C4-2B (cell line): Measurements from ENCODE around the gene NOTCH4.

Experiments used
- ZFX ChIP-seq: fragments of 450-650 bp; IDR thresholded peaks from 2 replicates; pipeline ENCODE4 v1.6.1; 2017
- TF ChIP-seq, protein P1 (sequence below): fragments of 450-650 bp; conservative IDR thresholded peaks from 2 replicates; pipeline ENCODE4 v1.5.1; 2017; ENCODE audit warnings: mild to moderate bottlenecking

DNA sequence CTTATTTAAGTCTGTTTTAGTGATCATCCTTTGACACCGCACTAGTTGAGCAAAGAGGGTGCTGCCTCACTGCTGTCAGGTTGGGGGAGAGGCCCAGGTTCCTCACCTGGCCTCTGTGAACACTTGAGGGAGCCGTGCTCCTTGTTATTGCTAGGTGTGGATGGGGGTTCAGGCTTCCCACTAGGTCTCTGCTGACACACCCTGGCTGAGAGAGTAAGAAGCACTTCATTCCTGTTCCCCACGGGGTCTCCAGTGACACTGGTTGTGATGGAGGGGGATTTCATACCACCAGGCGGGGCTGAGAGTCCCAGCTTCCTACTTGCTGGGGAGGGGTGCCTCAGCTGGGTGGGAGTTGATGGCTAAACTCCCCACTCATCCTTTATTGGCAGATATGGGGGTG lies 11.1 kb upstream of the NOTCH4 start:
- TF ChIP-seq, protein P1, sequence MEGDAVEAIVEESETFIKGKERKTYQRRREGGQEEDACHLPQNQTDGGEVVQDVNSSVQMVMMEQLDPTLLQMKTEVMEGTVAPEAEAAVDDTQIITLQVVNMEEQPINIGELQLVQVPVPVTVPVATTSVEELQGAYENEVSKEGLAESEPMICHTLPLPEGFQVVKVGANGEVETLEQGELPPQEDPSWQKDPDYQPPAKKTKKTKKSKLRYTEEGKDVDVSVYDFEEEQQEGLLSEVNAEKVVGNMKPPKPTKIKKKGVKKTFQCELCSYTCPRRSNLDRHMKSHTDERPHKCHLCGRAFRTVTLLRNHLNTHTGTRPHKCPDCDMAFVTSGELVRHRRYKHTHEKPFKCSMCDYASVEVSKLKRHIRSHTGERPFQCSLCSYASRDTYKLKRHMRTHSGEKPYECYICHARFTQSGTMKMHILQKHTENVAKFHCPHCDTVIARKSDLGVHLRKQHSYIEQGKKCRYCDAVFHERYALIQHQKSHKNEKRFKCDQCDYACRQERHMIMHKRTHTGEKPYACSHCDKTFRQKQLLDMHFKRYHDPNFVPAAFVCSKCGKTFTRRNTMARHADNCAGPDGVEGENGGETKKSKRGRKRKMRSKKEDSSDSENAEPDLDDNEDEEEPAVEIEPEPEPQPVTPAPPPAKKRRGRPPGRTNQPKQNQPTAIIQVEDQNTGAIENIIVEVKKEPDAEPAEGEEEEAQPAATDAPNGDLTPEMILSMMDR: no peak
- no peak for TF ChIP-seq ZFX
